Adrenal gland (tissue), 12 donors: Measurements from ENCODE around the gene SYT2. TPM values are rescaled to one million over a fixed set of nuclear protein-coding genes. Genes with fewer than 3 reads are reported as not detected.

Experiments
- DNase-seq, 7 donors: peaks; one replicate each; pipeline ENCODE4 v3.0.0-alpha.2; 2019 to 2020
- H3K27ac ChIP-seq, 5 donors: fragments of 200-600 bp; sonication (generic) in 4 of 5; 1 replicate in 3 of 5; 2 replicates in 2 of 5; pipeline versions ENCODE4 v1.5.1 to v1.8.0; 2016 to 2020; ENCODE audit warnings: mild to moderate bottlenecking in 1 of 5
- H3K27me3 ChIP-seq: fragments of 200-600 bp; 2 replicates; pipeline ENCODE4 v1.8.0; 2021
- H3K36me3 ChIP-seq, 2 donors: fragments of 200-600 bp; replicated peaks in 1 of 2; 1 replicate in 1 of 2; 2 replicates in 1 of 2; pipeline versions ENCODE4 v1.5.1 to v1.8.0; 2018 to 2022
- H3K4me1 ChIP-seq, 2 donors: fragments of 200-600 bp; replicated peaks in 1 of 2; 1 replicate in 1 of 2; 2 replicates in 1 of 2; pipeline versions ENCODE4 v1.5.1 to v1.8.0; 2018 to 2021
- H3K4me3 ChIP-seq, 4 donors: fragments of 200-600 bp; sonication (generic) in 3 of 4; one replicate each; pipeline ENCODE4 v1.5.1; 2016 to 2018
- H3K9me3 ChIP-seq, 3 donors: fragments of 200-600 bp; sonication (generic) in 1 of 3; replicated peaks in 1 of 3; 1 replicate in 2 of 3; 2 replicates in 1 of 3; pipeline versions ENCODE4 v1.5.1 to v1.8.0; 2016 to 2021
- CTCF ChIP-seq, 6 experiments: fragments of 450-650 bp in 4 of 6; fragments of 200-600 bp in 2 of 6; sonication (generic) in 1 of 6; IDR thresholded peaks; 1 replicate in 5 of 6; 2 replicates in 1 of 6; pipeline versions ENCODE4 v1.5.1 to v1.8.0; 2016 to 2021; ENCODE audit warnings: antibody characterized with exemption in 6 of 6, mild to moderate bottlenecking in 2 of 6, moderate library complexity in 1 of 6
- POLR2A ChIP-seq, 2 donors: fragments of 450-650 bp; IDR thresholded peaks; one replicate each; pipeline ENCODE4 v1.6.1; 2017; ENCODE audit warnings: antibody characterized with exemption in 2 of 2, mild to moderate bottlenecking in 2 of 2, moderate library complexity in 1 of 2
- WGBS, 4 donors: extraction: QIAGEN DNeasy Blood & Tissue Kit in 2 of 4; methylation state at CpG; one replicate each; pipeline versions ENCODE4 v1.1.5 to v1.1.7; 2013 to 2017; 5-methylcytosine and 5-hydroxymethylcytosine counted together
- intact Hi-C, 2 donors: fragments of 100-400 bp; cut with DNase I; formaldehyde crosslinking; loops; one replicate each; pipeline versions ENCODE4 v1.14.1 to v1.15.0; 2022 to 2023
- polyA plus RNA-seq, 3 donors: library from polyadenylated mRNA; stranded (reverse); fragments of 200-250 nt in 2 of 3; fragments of 350-450 nt in 1 of 3; fragmentation: Illumina TruSeq in 1 of 3; extraction: RNeasy Lipid Tissue Mini Kit (QIAGEN cat#74804) in 1 of 3; gene quantifications; one replicate each; pipeline ENCODE4 v1.2.3, GENCODE V29; 2013 to 2014
- total RNA-seq, 9 donors: library from RNA; depleted of rRNA in 4 of 9; stranded (reverse); fragments of >200 nt in 4 of 9; fragments of 120-200 nt in 1 of 9; fragmentation: NEBNext Ultra II Directional in 1 of 9; extraction: Animal tissue kit (Norgen Biotek cat#: 25700) in 1 of 9; gene quantifications; one replicate each; pipeline versions ENCODE4 v1.1.0 to v1.2.4, GENCODE V29; 2013 to 2023
- donor health status: healthy with polysubstance abuse.
- donor health status: Bipolar disorder and iron deficiency.
- donor health status: DM: yes; HTN: yes; CAD: no.
- donor health status: DM: no; HTN: no; CAD: no.
- donor health status: DM: no; HTN: no; CAD: no.
- donor health status: DM: yes; HTN: yes; CAD: no.

Gene SYT2
- total and polyA plus RNA-seq, 12 donors = 0.08 to 3.8 (median 0.44) TPM; not detected in 3

- WGBS, 4 donors = 58 to 71% (median 69%) methylated on average over 3 of the region's 3 CpGs
- TF ChIP-seq CTCF (IDR thresholded peaks at IDR 0.05) = no peak
- TF ChIP-seq POLR2A (IDR thresholded peaks at IDR 0.05) = no peak
- no peaks in the 10 kb centered on the region for H3K9me3 ChIP-seq
- peaks cover 7% of the 10 kb centered on the region for H3K27me3 ChIP-seq
- DNase-seq = no peak
- no peaks in the 10 kb centered on the region for H3K4me1 ChIP-seq
- intact Hi-C loops = no loop called here
- H3K27ac ChIP-seq = no peak overlapping the region
- no peaks in the 10 kb centered on the region for H3K36me3 ChIP-seq
- H3K4me3 ChIP-seq = no peak overlapping the region
Measured at GRCh38 chr1:202665417-202665816, 44.8 kb downstream of the SYT2 start.

GRCh38 chr1:202664083-202664482, 46.2 kb downstream of the SYT2 start:
- Histone ChIP-seq H3K27ac (no peak overlapping the region), H3K27me3 (peaks cover 7% of the 10 kb centered on the region), H3K36me3 (no peaks in the 10 kb centered on the region), H3K4me1 (no peaks in the 10 kb centered on the region), H3K9me3 (no peaks in the 10 kb centered on the region), H3K4me3 (no peak overlapping the region)
- intact Hi-C loops = no loop called here
- DNase-seq = no peak
- WGBS, 4 donors = 35 to 78% (median 55%) methylated on average over 1 of the region's 1 CpG
- no peak for TF ChIP-seq POLR2A (IDR thresholded peaks at IDR 0.05)
- no peak for TF ChIP-seq CTCF (IDR thresholded peaks at IDR 0.05)

- H3K27me3 ChIP-seq = peaks cover 7% of the 10 kb centered on the region
- H3K27ac ChIP-seq = no peak overlapping the region
- H3K9me3 ChIP-seq = no peaks in the 10 kb centered on the region
- TF ChIP-seq CTCF (IDR thresholded peaks at IDR 0.05) (no peak), POLR2A (IDR thresholded peaks at IDR 0.05) (no peak)
- H3K36me3 ChIP-seq = no peaks in the 10 kb centered on the region
- intact Hi-C loops = no loop called here
- no peak for DNase-seq
- no peak overlapping the region for H3K4me3 ChIP-seq
- 65 to 70% (median 69%) methylated on average over 8 to 10 of the region's 10 CpGs for WGBS, 4 donors
- H3K4me1 ChIP-seq = no peaks in the 10 kb centered on the region
Measured at GRCh38 chr1:202663131-202663530, 47.1 kb downstream of the SYT2 start.

GRCh38 chr1:202662081-202662480, 48.2 kb downstream of the SYT2 start:
- TF ChIP-seq POLR2A (IDR thresholded peaks at IDR 0.05) = no peak
- no peak for TF ChIP-seq CTCF (IDR thresholded peaks at IDR 0.05)
- WGBS, 4 donors = 27 to 60% (median 38%) methylated on average over 4 to 5 of the region's 5 CpGs
- H3K9me3 ChIP-seq = no peaks in the 10 kb centered on the region
- intact Hi-C loops = no loop called here
- no peaks in the 10 kb centered on the region for H3K4me1 ChIP-seq
- no peak for DNase-seq
- H3K4me3 ChIP-seq = no peak overlapping the region
- no peaks in the 10 kb centered on the region for H3K36me3 ChIP-seq
- H3K27me3 ChIP-seq = peaks cover 7% of the 10 kb centered on the region
- H3K27ac ChIP-seq = no peak overlapping the region
